Measurements from ENCODE around the gene OR56A3. TPM values are rescaled to one million over a fixed set of nuclear protein-coding genes. Genes with fewer than 3 reads are reported as not detected.
"Not testable (repeated sequence)": the region's sequence is repeated elsewhere in the genome, so short reads cannot be mapped to it uniquely, and the experiment has no call there.

OR56A3 gene
- total RNA-seq, 1 donor from 2014 or later: not detected

GRCh38 chr11:5937868-5938602, 4.0 kb upstream of the OR56A3 start:
- no peak overlapping the region for H3K4me3 Mint-ChIP-seq
- H3K36me3 Mint-ChIP-seq (ENCODE audit: low read depth): no peaks in the 10 kb centered on the region
- H3K9me3 Mint-ChIP-seq: no peaks in the 10 kb centered on the region
- H3K4me1 Mint-ChIP-seq: no peaks in the 10 kb centered on the region
- no peak for DNase-seq
- H3K27me3 Mint-ChIP-seq: peaks cover 2% of the 10 kb centered on the region
- no peak overlapping the region for H3K27ac Mint-ChIP-seq
- intact Hi-C loops (cut with micrococcal nuclease): no loop called here

- Mint-ChIP-seq H3K9me3 (no peaks in the 10 kb centered on the region), H3K27ac (no peak overlapping the region), H3K36me3 (ENCODE audit: low read depth) (no peaks in the 10 kb centered on the region), H3K27me3 (peaks cover 2% of the 10 kb centered on the region), H3K4me3 (no peak overlapping the region), H3K4me1 (no peaks in the 10 kb centered on the region)
- intact Hi-C loops (cut with micrococcal nuclease): no loop called here
- DNase-seq: no peak
Measured at GRCh38 chr11:5938603-5938965, 3.5 kb upstream of the OR56A3 start.

- peaks cover 4% of the 10 kb centered on the region for H3K27me3 Mint-ChIP-seq
- intact Hi-C loops (cut with micrococcal nuclease): no loop called here
- no peak overlapping the region for H3K27ac Mint-ChIP-seq
- H3K4me3 Mint-ChIP-seq: no peak overlapping the region
- H3K36me3 Mint-ChIP-seq (ENCODE audit: low read depth): no peaks in the 10 kb centered on the region
- H3K4me1 Mint-ChIP-seq: no peaks in the 10 kb centered on the region
- H3K9me3 Mint-ChIP-seq: no peaks in the 10 kb centered on the region
- no peak for DNase-seq
Measured at GRCh38 chr11:5940748-5941147, 1.3 kb upstream of the OR56A3 start.

- no peak overlapping the region for H3K27ac Mint-ChIP-seq
- no peaks in the 10 kb centered on the region for H3K4me1 Mint-ChIP-seq
- no peak for DNase-seq
- H3K9me3 Mint-ChIP-seq: no peaks in the 10 kb centered on the region
- H3K36me3 Mint-ChIP-seq (ENCODE audit: low read depth): no peaks in the 10 kb centered on the region
- no peak overlapping the region for H3K4me3 Mint-ChIP-seq
- intact Hi-C loops (cut with micrococcal nuclease): no loop called here
- H3K27me3 Mint-ChIP-seq: peaks cover 4% of the 10 kb centered on the region
Measured at GRCh38 chr11:5955586-5955985, 13.5 kb downstream of the OR56A3 start.

- H3K4me3 Mint-ChIP-seq; H3K36me3 Mint-ChIP-seq (ENCODE audit: low read depth); H3K27me3 Mint-ChIP-seq; DNase-seq; H3K4me1 Mint-ChIP-seq; intact Hi-C loops (cut with micrococcal nuclease); H3K9me3 Mint-ChIP-seq; H3K27ac Mint-ChIP-seq: not testable (repeated sequence)
Measured at GRCh38 chr11:5960704-5961320, 18.8 kb downstream of the OR56A3 start.

- DNase-seq: no peak
- Mint-ChIP-seq H3K27me3 (peaks cover 6% of the 10 kb centered on the region), H3K4me3 (no peak overlapping the region), H3K36me3 (ENCODE audit: low read depth) (no peaks in the 10 kb centered on the region), H3K9me3 (no peaks in the 10 kb centered on the region), H3K4me1 (no peaks in the 10 kb centered on the region), H3K27ac (no peak overlapping the region)
- intact Hi-C loops (cut with micrococcal nuclease): no loop called here
Measured at GRCh38 chr11:5966958-5967357, 24.9 kb downstream of the OR56A3 start.

- H3K4me3 Mint-ChIP-seq: no peak overlapping the region
- H3K36me3 Mint-ChIP-seq (ENCODE audit: low read depth): no peaks in the 10 kb centered on the region
Measured at GRCh38 chr11:5967708-5968107, 25.7 kb downstream of the OR56A3 start.

GRCh38 chr11:5968394-5968793, 26.3 kb downstream of the OR56A3 start, which contains the start of gene OR56A5:
TSS of gene OR56A5 (minus strand) at chr11:5968494. CDS start at chr11:5968494, 0 bp downstream.
- Mint-ChIP-seq H3K4me1 (no peaks in the 10 kb centered on the region), H3K9me3 (no peaks in the 10 kb centered on the region), H3K27me3 (peaks cover 6% of the 10 kb centered on the region), H3K36me3 (ENCODE audit: low read depth) (no peaks in the 10 kb centered on the region), H3K4me3 (no peak within 1 kb of the TSS), H3K27ac (no peak within 1 kb of the TSS)
- intact Hi-C loops (cut with micrococcal nuclease): no loop called here
- no peak for DNase-seq

More at GRCh38 chr11:5967708-5968107, 25.7 kb downstream of the OR56A3 start:
- Mint-ChIP-seq H3K9me3 (no peaks in the 10 kb centered on the region), H3K4me1 (no peaks in the 10 kb centered on the region), H3K27ac (no peak overlapping the region), H3K27me3 (peaks cover 6% of the 10 kb centered on the region)
- no peak for DNase-seq
- intact Hi-C loops (cut with micrococcal nuclease): no loop called here

GRCh38 chr11:5973530-5973929, 31.5 kb downstream of the OR56A3 start:
- Mint-ChIP-seq H3K27me3 (peaks cover 6% of the 10 kb centered on the region), H3K9me3 (no peaks in the 10 kb centered on the region), H3K27ac (no peak overlapping the region), H3K36me3 (ENCODE audit: low read depth) (no peaks in the 10 kb centered on the region), H3K4me1 (no peaks in the 10 kb centered on the region), H3K4me3 (no peak overlapping the region)
- DNase-seq: no peak
- intact Hi-C loops (cut with micrococcal nuclease): no loop called here

GRCh38 chr11:5983443-5983842, 41.4 kb downstream of the OR56A3 start:
- no peak overlapping the region for H3K27ac Mint-ChIP-seq
- no peak for DNase-seq
- no peak overlapping the region for H3K4me3 Mint-ChIP-seq
- H3K36me3 Mint-ChIP-seq (ENCODE audit: low read depth): no peaks in the 10 kb centered on the region
- H3K4me1 Mint-ChIP-seq: no peaks in the 10 kb centered on the region
- peaks cover 4% of the 10 kb centered on the region for H3K27me3 Mint-ChIP-seq
- H3K9me3 Mint-ChIP-seq: peaks cover 10% of the 10 kb centered on the region
- intact Hi-C loops (cut with micrococcal nuclease): no loop called here

GRCh38 chr11:5986885-5987284, 44.8 kb downstream of the OR56A3 start, which contains the start of gene OR52L1:
TSS of gene OR52L1 (minus strand) at chr11:5986985. CDS start at chr11:5986930, 55 bp downstream.
- Mint-ChIP-seq H3K9me3 (no peaks in the 10 kb centered on the region), H3K4me1 (no peaks in the 10 kb centered on the region), H3K4me3 (no peak within 1 kb of the TSS), H3K27ac (no peak within 1 kb of the TSS), H3K36me3 (ENCODE audit: low read depth) (no peaks in the 10 kb centered on the region), H3K27me3 (peaks cover 7% of the 10 kb centered on the region)
- intact Hi-C loops (cut with micrococcal nuclease): no loop called here
- DNase-seq: no peak

GRCh38 chr11:5989203-5989602, 47.2 kb downstream of the OR56A3 start:
- no peak for DNase-seq
- Mint-ChIP-seq H3K4me3 (no peak overlapping the region), H3K27me3 (peaks cover 4% of the 10 kb centered on the region), H3K27ac (no peak overlapping the region), H3K9me3 (no peaks in the 10 kb centered on the region), H3K4me1 (no peaks in the 10 kb centered on the region), H3K36me3 (ENCODE audit: low read depth) (no peaks in the 10 kb centered on the region)
- intact Hi-C loops (cut with micrococcal nuclease): no loop called here

GRCh38 chr11:5992150-5992549, 50.1 kb downstream of the OR56A3 start:
- H3K27me3 Mint-ChIP-seq: peaks cover 9% of the 10 kb centered on the region
- no peaks in the 10 kb centered on the region for H3K4me1 Mint-ChIP-seq
- H3K27ac Mint-ChIP-seq: no peak overlapping the region
- no peaks in the 10 kb centered on the region for H3K9me3 Mint-ChIP-seq
- H3K4me3 Mint-ChIP-seq: no peak overlapping the region
- intact Hi-C loops (cut with micrococcal nuclease): loop anchor here (10.0 kb wide), 1 partner anchor 363 kb away; no protein-coding TSS in a partner anchor
- H3K36me3 Mint-ChIP-seq (ENCODE audit: low read depth): no peaks in the 10 kb centered on the region
- DNase-seq: no peak

GRCh38 chr11:5992604-5993251, 50.7 kb downstream of the OR56A3 start:
- no peaks in the 10 kb centered on the region for H3K4me1 Mint-ChIP-seq
- no peaks in the 10 kb centered on the region for H3K9me3 Mint-ChIP-seq
- H3K36me3 Mint-ChIP-seq (ENCODE audit: low read depth): no peaks in the 10 kb centered on the region
- intact Hi-C loops (cut with micrococcal nuclease): loop anchor here (10.0 kb wide), 1 partner anchor 362 kb away; no protein-coding TSS in a partner anchor
- no peak overlapping the region for H3K27ac Mint-ChIP-seq
- no peak for DNase-seq
- no peak overlapping the region for H3K4me3 Mint-ChIP-seq
- peaks cover 9% of the 10 kb centered on the region for H3K27me3 Mint-ChIP-seq
